H9 (cell line): Measurements from ENCODE around the gene GNL3. TPM values are rescaled to one million over a fixed set of nuclear protein-coding genes. Genes with fewer than 3 reads are reported as not detected.

Source experiments
- DNase-seq: peaks from one replicate; pipeline ENCODE4 v3.0.0-alpha.2; 2017
- H2AFZ ChIP-seq: one replicate; pipeline ENCODE4 v1.6.1; 2013; ENCODE audit warnings: mild to moderate bottlenecking, low read length, control low read depth, moderate library complexity
- H2AK5ac ChIP-seq: 2 replicates; pipeline ENCODE4 v1.6.1; 2013; ENCODE audit warnings: low read length, control low read depth, mixed read lengths; ENCODE audit not compliant: insufficient read length
- H2BK120ac ChIP-seq: one replicate; pipeline ENCODE4 v1.6.1; 2013; ENCODE audit warnings: low read depth, mild to moderate bottlenecking, low read length, control low read depth, inconsistent platforms; ENCODE audit not compliant: poor library complexity, severe bottlenecking
- H2BK12ac ChIP-seq: 2 replicates; pipeline ENCODE4 v1.6.1; 2013; ENCODE audit warnings: low read length, control low read depth, mixed read lengths, low read depth; ENCODE audit not compliant: insufficient read length
- H2BK15ac ChIP-seq: 2 replicates; pipeline ENCODE4 v1.6.1; 2013; ENCODE audit warnings: low read depth, low read length, control low read depth
- H2BK20ac ChIP-seq: one replicate; pipeline ENCODE4 v1.6.1; 2013; ENCODE audit warnings: low read depth, mild to moderate bottlenecking, low read length, control low read depth, inconsistent platforms; ENCODE audit not compliant: poor library complexity, severe bottlenecking
- H2BK5ac ChIP-seq: 2 replicates; pipeline ENCODE4 v1.6.1; 2013; ENCODE audit warnings: low read length, control low read depth, mixed read lengths; ENCODE audit not compliant: insufficient read length
- H3K14ac ChIP-seq: 2 replicates; pipeline ENCODE4 v1.6.1; 2013; ENCODE audit warnings: low read length, control low read depth; ENCODE audit not compliant: insufficient read depth
- H3K18ac ChIP-seq: 2 replicates; pipeline ENCODE4 v1.6.1; 2013; ENCODE audit warnings: low read depth, mild to moderate bottlenecking, mixed read lengths, low read length, control low read depth; ENCODE audit not compliant: insufficient read length
- H3K23ac ChIP-seq: 2 replicates; pipeline ENCODE4 v1.6.1; 2013; ENCODE audit warnings: low read length, control low read depth, mixed read lengths, low read depth; ENCODE audit not compliant: insufficient read length
- H3K23me2 ChIP-seq: 2 replicates; pipeline ENCODE4 v1.6.1; 2013; ENCODE audit warnings: low read depth, mild to moderate bottlenecking, mixed read lengths, low read length, control low read depth; ENCODE audit not compliant: insufficient read length, poor library complexity, severe bottlenecking
- H3K27ac ChIP-seq: 2 replicates; pipeline ENCODE4 v1.5.1; 2013; ENCODE audit warnings: low read length, control low read depth, mixed read lengths, low read depth; ENCODE audit not compliant: insufficient read length
- H3K27me3 ChIP-seq: 2 replicates; pipeline ENCODE4 v1.6.1; 2013; ENCODE audit warnings: low read length, control low read depth, inconsistent platforms; ENCODE audit not compliant: insufficient read depth
- H3K4ac ChIP-seq: 2 replicates; pipeline ENCODE4 v1.6.1; 2013; ENCODE audit warnings: low read depth, mild to moderate bottlenecking, control low read depth, inconsistent platforms, low read length, moderate library complexity
- H3K4me1 ChIP-seq: 2 replicates; pipeline ENCODE4 v1.6.1; 2013; ENCODE audit warnings: low read length, control low read depth, inconsistent platforms; ENCODE audit not compliant: insufficient read depth
- H3K4me2 ChIP-seq: 2 replicates; pipeline ENCODE4 v1.6.1; 2013; ENCODE audit warnings: low read length, control low read depth, mixed read lengths; ENCODE audit not compliant: insufficient read length, insufficient read depth
- H3K56ac ChIP-seq: 2 replicates; pipeline ENCODE4 v1.6.1; 2013; ENCODE audit warnings: low read depth, mild to moderate bottlenecking, mixed read lengths, low read length, control low read depth; ENCODE audit not compliant: insufficient read length
- H3K79me1 ChIP-seq: 2 replicates; pipeline ENCODE4 v1.6.1; 2013; ENCODE audit warnings: low read depth, mild to moderate bottlenecking, moderate library complexity, low read length, control low read depth, inconsistent platforms; ENCODE audit not compliant: insufficient read depth, poor library complexity, severe bottlenecking
- H3K79me2 ChIP-seq: 2 replicates; pipeline ENCODE4 v1.6.1; 2013; ENCODE audit warnings: low read length, control low read depth, inconsistent platforms; ENCODE audit not compliant: insufficient read depth
- H3K9ac ChIP-seq: 2 replicates; pipeline ENCODE4 v1.6.1; 2013; ENCODE audit warnings: low read length, control low read depth, mixed read lengths; ENCODE audit not compliant: insufficient read length; ENCODE audit errors: extremely low read depth
- H3K9me3 ChIP-seq: one replicate; pipeline ENCODE4 v1.6.1; 2013; ENCODE audit warnings: low read depth, low read length, inconsistent platforms; ENCODE audit not compliant: control insufficient read depth
- H3T11ph ChIP-seq: one replicate; pipeline ENCODE4 v1.6.1; 2013; ENCODE audit warnings: mild to moderate bottlenecking, low read length, control low read depth, inconsistent platforms
- H4K20me1 ChIP-seq: one replicate; pipeline ENCODE4 v1.6.1; 2013; ENCODE audit not compliant: control insufficient read depth, insufficient read length, insufficient read depth
- H4K5ac ChIP-seq: 2 replicates; pipeline ENCODE4 v1.6.1; 2013; ENCODE audit warnings: low read depth, mild to moderate bottlenecking, mixed read lengths, low read length, control low read depth; ENCODE audit not compliant: insufficient read length
- H4K8ac ChIP-seq: replicated peaks from 2 replicates; pipeline ENCODE4 v1.6.1; 2013; ENCODE audit warnings: low read length, control low read depth, mixed read lengths, low read depth; ENCODE audit not compliant: insufficient read length
- H4K91ac ChIP-seq: 2 replicates; pipeline ENCODE4 v1.6.1; 2013; ENCODE audit warnings: low read depth, mild to moderate bottlenecking, moderate library complexity, mixed read lengths, low read length, control low read depth; ENCODE audit not compliant: insufficient read length
- H3K27ac Mint-ChIP-seq, 3 experiments: 2 replicates in 2 of 3; 3 replicates in 1 of 3; pipeline ENCODE4 v1.8.0; 2020 to 2021; ENCODE audit warnings: mixed read lengths in 3 of 3, mild to moderate bottlenecking in 1 of 3, moderate library complexity in 1 of 3
- H3K27me3 Mint-ChIP-seq: 2 replicates; pipeline ENCODE4 v1.8.0; 2021; ENCODE audit warnings: low read depth, mild to moderate bottlenecking, moderate library complexity, mixed read lengths
- H3K36me3 Mint-ChIP-seq, 3 experiments: 2 replicates in 2 of 3; 3 replicates in 1 of 3; pipeline ENCODE4 v1.8.0; 2020 to 2021; ENCODE audit warnings: low read depth in 3 of 3, mixed read lengths in 3 of 3; ENCODE audit not compliant: insufficient read depth in 1 of 3
- H3K4me1 Mint-ChIP-seq, 2 experiments: 2 replicates each; pipeline ENCODE4 v1.8.0; 2020; ENCODE audit warnings: mixed read lengths in 2 of 2
- H3K4me3 Mint-ChIP-seq, 2 experiments: 2 replicates in 1 of 2; 3 replicates in 1 of 2; pipeline ENCODE4 v1.8.0; 2020 to 2021; ENCODE audit warnings: mild to moderate bottlenecking in 2 of 2, mixed read lengths in 2 of 2, moderate library complexity in 1 of 2
- H3K9me3 Mint-ChIP-seq, 2 experiments: 2 replicates in 1 of 2; 3 replicates in 1 of 2; pipeline ENCODE4 v1.8.0; 2020; ENCODE audit warnings: mild to moderate bottlenecking in 2 of 2, mixed read lengths in 2 of 2, moderate library complexity in 1 of 2
- WGBS: extraction: QIAGEN DNeasy Blood & Tissue Kit; methylation state at CpG from one replicate; pipeline ENCODE4 v1.1.7; 2013; ENCODE audit warnings: missing lambda C conversion rate, low lambda C conversion rate, mixed read lengths; ENCODE audit not compliant: insufficient read length; ENCODE audit errors: extremely low coverage; 5-methylcytosine and 5-hydroxymethylcytosine counted together
- total RNA-seq: library from RNA; stranded (reverse); gene quantifications from 2 replicates; pipeline ENCODE4 v1.2.1, GENCODE V29; 2021
- TF ChIP-seq, protein P1 (sequence below): fragments of 200-600 bp; sonication (generic); conservative IDR thresholded peaks from 3 replicates; pipeline ENCODE4 v1.8.0; 2021; ENCODE audit warnings: antibody characterized with exemption, mild to moderate bottlenecking

Gene GNL3
- total RNA-seq, 1 experiment from 2014 or later: 250 TPM

DNA sequence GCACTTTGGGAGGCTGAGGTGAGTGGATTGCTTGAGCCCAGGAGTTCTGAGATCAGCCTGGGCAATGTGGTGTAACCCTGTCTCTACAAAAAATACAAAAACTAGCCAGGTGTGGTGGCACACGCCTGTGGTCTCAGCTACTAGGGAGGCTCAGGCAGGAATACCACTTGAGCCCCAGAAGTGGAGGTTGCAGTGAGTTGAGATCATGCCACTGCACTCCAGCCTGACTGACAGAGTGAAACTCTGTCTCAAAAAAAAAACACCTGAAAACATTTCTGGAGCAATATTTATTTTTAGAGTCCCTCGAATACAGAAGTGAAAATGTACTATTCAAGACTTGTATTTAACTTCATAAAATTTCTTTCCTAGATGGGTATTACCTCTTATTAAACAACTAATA, 24.7 kb downstream of the GNL3 start:
- no peak overlapping the region for H2BK15ac ChIP-seq
- Mint-ChIP-seq H3K27ac (no peak overlapping the region), H3K36me3 (peaks cover 10 to 24% (median 20%) of the 10 kb centered on the region in 3 experiments; a peak in 6 of 7 replicates), H3K27me3 (no peaks in the 10 kb centered on the region), H3K9me3 (no peaks in the 10 kb centered on the region; a peak in 1 of 5 replicates), H3K4me1 (peaks cover 9 to 12% of the 10 kb centered on the region in 2 experiments), H3K4me3 (no peak overlapping the region)
- H3K9ac ChIP-seq: no peak overlapping the region
- no peak overlapping the region for H2BK5ac ChIP-seq
- no peak overlapping the region for H3K56ac ChIP-seq
- H2AFZ ChIP-seq: no peak overlapping the region
- H3K4me1 ChIP-seq: no peaks in the 10 kb centered on the region; the same call in 1 of the 2 replicates
- H3T11ph ChIP-seq: no peak overlapping the region
- H2BK120ac ChIP-seq: no peak overlapping the region
- H3K18ac ChIP-seq: no peak overlapping the region
- no peak overlapping the region for H4K5ac ChIP-seq
- no peaks in the 10 kb centered on the region for H3K9me3 ChIP-seq
- H3K27ac ChIP-seq: no peak overlapping the region
- H3K14ac ChIP-seq: no peak overlapping the region
- no peaks in the 10 kb centered on the region for H3K27me3 ChIP-seq
- H4K20me1 ChIP-seq: no peaks in the 10 kb centered on the region
- H3K23ac ChIP-seq: no peak overlapping the region
- no peaks in the 10 kb centered on the region for H3K79me1 ChIP-seq
- H4K91ac ChIP-seq: no peak overlapping the region
- H2AK5ac ChIP-seq: no peak overlapping the region
- TF ChIP-seq, protein P1, sequence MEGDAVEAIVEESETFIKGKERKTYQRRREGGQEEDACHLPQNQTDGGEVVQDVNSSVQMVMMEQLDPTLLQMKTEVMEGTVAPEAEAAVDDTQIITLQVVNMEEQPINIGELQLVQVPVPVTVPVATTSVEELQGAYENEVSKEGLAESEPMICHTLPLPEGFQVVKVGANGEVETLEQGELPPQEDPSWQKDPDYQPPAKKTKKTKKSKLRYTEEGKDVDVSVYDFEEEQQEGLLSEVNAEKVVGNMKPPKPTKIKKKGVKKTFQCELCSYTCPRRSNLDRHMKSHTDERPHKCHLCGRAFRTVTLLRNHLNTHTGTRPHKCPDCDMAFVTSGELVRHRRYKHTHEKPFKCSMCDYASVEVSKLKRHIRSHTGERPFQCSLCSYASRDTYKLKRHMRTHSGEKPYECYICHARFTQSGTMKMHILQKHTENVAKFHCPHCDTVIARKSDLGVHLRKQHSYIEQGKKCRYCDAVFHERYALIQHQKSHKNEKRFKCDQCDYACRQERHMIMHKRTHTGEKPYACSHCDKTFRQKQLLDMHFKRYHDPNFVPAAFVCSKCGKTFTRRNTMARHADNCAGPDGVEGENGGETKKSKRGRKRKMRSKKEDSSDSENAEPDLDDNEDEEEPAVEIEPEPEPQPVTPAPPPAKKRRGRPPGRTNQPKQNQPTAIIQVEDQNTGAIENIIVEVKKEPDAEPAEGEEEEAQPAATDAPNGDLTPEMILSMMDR: no peak
- no peak overlapping the region for H3K4me2 ChIP-seq
- no CpG with 5 or more reads among the region's 2 CpGs for WGBS
- no peak for DNase-seq
- no peak overlapping the region for H2BK12ac ChIP-seq
- H3K4ac ChIP-seq: no peak overlapping the region
- no peak overlapping the region for H2BK20ac ChIP-seq
- H3K79me2 ChIP-seq: peaks cover 3% of the 10 kb centered on the region; the same call in 1 of the 2 replicates
- peaks cover 16% of the 10 kb centered on the region for H3K23me2 ChIP-seq
- no peak overlapping the region for H4K8ac ChIP-seq
